AG09309 (cell line): ENCODE results near the gene DEPDC5.
A peak's percentile ranks its signal among the peaks of the same experiment; 100 is the strongest.
"Not testable (repeated sequence)": the region's sequence is repeated elsewhere in the genome, so short reads cannot be mapped to it uniquely, and the experiment has no call there.

Experiments used
- DNase-seq: peaks from one replicate; pipeline ENCODE4 v3.0.0-alpha.2; 2010; ENCODE audit warnings: low read depth
- H3K4me3 ChIP-seq: 2 replicates; pipeline ENCODE4 v1.5.1; 2011; ENCODE audit warnings: mild to moderate bottlenecking, low read depth, low read length, moderate library complexity; ENCODE audit not compliant: control insufficient read depth
- TF ChIP-seq, protein P1 (sequence below): IDR thresholded peaks from 2 replicates; pipeline ENCODE4 v1.5.1; 2011; ENCODE audit warnings: mild to moderate bottlenecking, low read depth, low read length, inconsistent platforms; ENCODE audit not compliant: insufficient read depth, control insufficient read depth; ENCODE audit errors: missing control alignments

Gene DEPDC5

DNA sequence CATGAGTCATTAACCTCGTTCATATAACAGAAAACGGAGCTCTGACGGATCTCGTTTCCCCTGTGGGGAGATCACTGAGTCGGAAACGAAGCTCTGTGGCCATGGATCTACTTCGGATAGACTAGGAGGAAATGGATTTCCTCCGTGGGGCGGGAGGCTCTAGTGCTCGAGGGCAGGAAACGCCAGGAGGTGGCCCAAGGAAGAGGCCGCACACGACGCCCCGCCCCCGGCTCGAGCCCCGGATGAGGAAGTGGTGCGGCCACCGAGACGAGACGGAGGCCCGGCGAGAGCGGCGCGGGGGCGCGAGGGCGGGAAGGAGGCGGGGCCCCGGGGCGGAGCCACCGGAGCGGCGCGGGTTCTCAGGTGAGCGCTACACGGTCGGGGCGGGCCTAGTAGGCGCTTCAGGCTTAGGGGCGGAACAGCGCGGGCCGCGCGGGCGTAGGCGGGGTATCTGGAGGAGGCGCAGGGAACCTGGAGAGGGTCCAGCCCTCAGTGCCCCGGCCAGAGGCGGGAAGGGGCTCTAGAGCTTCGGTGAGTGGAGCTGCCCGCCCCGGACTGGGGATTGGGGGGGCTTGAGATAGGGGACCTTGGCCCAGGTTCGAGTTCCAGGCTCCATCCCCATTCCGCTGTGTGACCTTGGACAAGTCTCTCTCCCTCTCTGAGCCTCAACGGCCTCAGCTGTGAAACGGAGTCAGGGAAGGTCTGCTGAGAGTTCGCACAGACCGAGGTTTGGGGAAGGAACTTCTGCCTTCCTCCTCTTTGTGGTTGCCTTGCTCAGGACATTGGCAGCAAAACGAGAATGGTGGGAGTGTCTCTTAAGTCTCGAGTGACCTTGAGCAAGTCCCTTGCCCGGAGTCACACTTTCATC, at the start of gene DEPDC5:
TSS of gene DEPDC5 (plus strand) at position 386 of the 868 bp plus-strand sequence. CDS start 903 bp downstream, outside the sequence.
- H3K4me3 ChIP-seq, result peak within 1 kb of the TSS; percentile 68
- TF ChIP-seq, protein P1, sequence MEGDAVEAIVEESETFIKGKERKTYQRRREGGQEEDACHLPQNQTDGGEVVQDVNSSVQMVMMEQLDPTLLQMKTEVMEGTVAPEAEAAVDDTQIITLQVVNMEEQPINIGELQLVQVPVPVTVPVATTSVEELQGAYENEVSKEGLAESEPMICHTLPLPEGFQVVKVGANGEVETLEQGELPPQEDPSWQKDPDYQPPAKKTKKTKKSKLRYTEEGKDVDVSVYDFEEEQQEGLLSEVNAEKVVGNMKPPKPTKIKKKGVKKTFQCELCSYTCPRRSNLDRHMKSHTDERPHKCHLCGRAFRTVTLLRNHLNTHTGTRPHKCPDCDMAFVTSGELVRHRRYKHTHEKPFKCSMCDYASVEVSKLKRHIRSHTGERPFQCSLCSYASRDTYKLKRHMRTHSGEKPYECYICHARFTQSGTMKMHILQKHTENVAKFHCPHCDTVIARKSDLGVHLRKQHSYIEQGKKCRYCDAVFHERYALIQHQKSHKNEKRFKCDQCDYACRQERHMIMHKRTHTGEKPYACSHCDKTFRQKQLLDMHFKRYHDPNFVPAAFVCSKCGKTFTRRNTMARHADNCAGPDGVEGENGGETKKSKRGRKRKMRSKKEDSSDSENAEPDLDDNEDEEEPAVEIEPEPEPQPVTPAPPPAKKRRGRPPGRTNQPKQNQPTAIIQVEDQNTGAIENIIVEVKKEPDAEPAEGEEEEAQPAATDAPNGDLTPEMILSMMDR, result no peak
- DNase-seq, result peak; percentile 56

DNA sequence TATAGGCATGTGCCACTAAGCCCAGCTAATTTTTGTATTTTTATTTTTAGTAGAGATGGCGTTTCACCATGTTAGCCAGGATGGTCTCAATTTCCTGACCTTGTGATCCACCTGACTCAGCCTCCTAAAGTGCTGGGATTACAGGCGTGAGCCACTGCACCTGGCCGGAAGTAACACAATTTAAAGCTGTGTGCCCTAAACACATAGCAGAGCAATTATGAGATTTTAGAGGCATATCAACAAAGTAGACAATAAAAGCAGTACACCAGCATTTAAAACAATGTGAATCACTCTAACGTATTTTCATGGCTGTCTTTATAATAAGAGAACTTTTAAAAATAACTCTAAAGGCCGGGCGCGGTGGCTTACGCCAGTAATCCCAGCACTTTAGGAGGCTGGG, 46.3 kb upstream of the DEPDC5 start:
- DNase-seq, result no peak
- TF ChIP-seq, protein P1, result no peak
- H3K4me3 ChIP-seq, result no peak overlapping the region

GRCh38 chr22:31711226-31711625, 42.6 kb upstream of the DEPDC5 start:
- DNase-seq, H3K4me3 ChIP-seq: not testable (repeated sequence)

- no peak for DNase-seq
- no peak overlapping the region for H3K4me3 ChIP-seq
- TF ChIP-seq, protein P1, result no peak
These were observed 38.6 kb upstream of the DEPDC5 start for GRCh38 chr22:31715147-31715778.

- no peak overlapping the region for H3K4me3 ChIP-seq
- DNase-seq, result no peak
- TF ChIP-seq, protein P1, result no peak
These were observed 33.9 kb upstream of the DEPDC5 start for GRCh38 chr22:31719850-31720471.

DNA sequence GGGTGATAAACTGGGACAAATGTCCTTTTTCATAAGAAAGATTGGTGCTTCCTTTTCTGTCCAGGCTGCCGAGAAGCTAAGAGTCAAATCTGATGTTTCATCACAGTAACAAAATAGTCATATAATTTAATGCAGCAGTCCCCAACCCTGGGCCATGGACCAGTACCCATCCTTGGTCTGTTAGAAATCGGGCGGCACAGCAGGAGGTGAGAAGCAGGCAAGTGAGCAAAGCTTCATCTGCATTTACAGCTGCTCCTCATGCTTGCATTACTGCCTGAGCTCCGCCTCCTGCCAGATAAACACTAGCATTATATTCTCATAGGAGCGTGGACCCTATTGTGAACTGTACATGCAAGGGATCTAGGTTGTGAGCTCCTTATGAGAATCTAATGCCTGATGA, 30.1 kb upstream of the DEPDC5 start:
- no peak for DNase-seq
- no peak overlapping the region for H3K4me3 ChIP-seq
- TF ChIP-seq, protein P1, result no peak

GRCh38 chr22:31726692-31727091, 27.1 kb upstream of the DEPDC5 start:
- TF ChIP-seq, protein P1, result no peak
- DNase-seq, result no peak
- H3K4me3 ChIP-seq, result no peak overlapping the region
